Sigmoid colon (tissue), 4 donors: Measurements from ENCODE around the gene TBC1D8B.

ENCODE experiments used
- EP300 ChIP-seq, 4 donors: sonication (generic); formaldehyde crosslinking; IDR thresholded peaks; one replicate each; pipeline ENCODE4 v1.6.1; 2017; ENCODE audit warnings: antibody characterized with exemption in 4 of 4
- POLR2A ChIP-seq, 2 donors: fragments of 450-650 bp; IDR thresholded peaks; one replicate each; pipeline ENCODE4 v1.6.1; 2016; ENCODE audit warnings: antibody characterized with exemption in 2 of 2, mild to moderate bottlenecking in 2 of 2, moderate library complexity in 2 of 2
- TF ChIP-seq, protein P1 (sequence below), 4 experiments: fragments of 450-650 bp in 3 of 4; fragments of 200-600 bp in 1 of 4; IDR thresholded peaks; one replicate each; pipeline ENCODE4 v1.5.1; 2016 to 2019; ENCODE audit warnings: antibody characterized with exemption in 4 of 4, mild to moderate bottlenecking in 3 of 4, moderate library complexity in 2 of 4

GRCh38 chrX:106898462-106898861, 96.0 kb downstream of the TBC1D8B start:
- TF ChIP-seq, protein P1, sequence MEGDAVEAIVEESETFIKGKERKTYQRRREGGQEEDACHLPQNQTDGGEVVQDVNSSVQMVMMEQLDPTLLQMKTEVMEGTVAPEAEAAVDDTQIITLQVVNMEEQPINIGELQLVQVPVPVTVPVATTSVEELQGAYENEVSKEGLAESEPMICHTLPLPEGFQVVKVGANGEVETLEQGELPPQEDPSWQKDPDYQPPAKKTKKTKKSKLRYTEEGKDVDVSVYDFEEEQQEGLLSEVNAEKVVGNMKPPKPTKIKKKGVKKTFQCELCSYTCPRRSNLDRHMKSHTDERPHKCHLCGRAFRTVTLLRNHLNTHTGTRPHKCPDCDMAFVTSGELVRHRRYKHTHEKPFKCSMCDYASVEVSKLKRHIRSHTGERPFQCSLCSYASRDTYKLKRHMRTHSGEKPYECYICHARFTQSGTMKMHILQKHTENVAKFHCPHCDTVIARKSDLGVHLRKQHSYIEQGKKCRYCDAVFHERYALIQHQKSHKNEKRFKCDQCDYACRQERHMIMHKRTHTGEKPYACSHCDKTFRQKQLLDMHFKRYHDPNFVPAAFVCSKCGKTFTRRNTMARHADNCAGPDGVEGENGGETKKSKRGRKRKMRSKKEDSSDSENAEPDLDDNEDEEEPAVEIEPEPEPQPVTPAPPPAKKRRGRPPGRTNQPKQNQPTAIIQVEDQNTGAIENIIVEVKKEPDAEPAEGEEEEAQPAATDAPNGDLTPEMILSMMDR (IDR thresholded peaks at IDR 0.05), result no peak
- no peak for TF ChIP-seq POLR2A (IDR thresholded peaks at IDR 0.05)
- TF ChIP-seq EP300 (IDR thresholded peaks at IDR 0.05), result no peak
